ENCODE results near the gene AMTN. TPM values are rescaled to one million over a fixed set of nuclear protein-coding genes. Genes with fewer than 3 reads are reported as not detected.
"Not testable (repeated sequence)": the region's sequence is repeated elsewhere in the genome, so short reads cannot be mapped to it uniquely, and the experiment has no call there.

Gene AMTN
- total and polyA plus RNA-seq, 2 donors = not detected

DNA sequence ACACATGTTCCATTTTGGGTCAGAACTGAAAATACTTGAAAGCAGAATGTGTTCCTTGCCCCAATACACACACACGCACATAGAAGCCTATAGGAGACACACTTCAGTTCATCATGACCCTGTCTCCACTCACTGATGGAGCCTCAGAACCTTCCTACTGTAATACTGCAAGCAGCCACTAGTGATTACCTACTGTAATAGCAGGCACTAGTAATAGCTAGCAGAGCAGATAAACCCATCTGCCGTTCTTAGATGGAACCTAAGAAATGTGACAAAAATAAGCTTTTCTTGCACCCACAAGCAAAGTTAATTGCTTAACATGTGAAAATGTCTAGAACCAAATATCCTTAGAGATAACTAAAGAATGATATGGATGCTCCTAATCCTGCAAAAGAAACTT is 13.6 kb downstream of the AMTN start:
- no peaks in the 10 kb centered on the region for H3K36me3 ChIP-seq (ENCODE audit: insufficient read depth)
- no peak overlapping the region for H3K4me3 ChIP-seq (ENCODE audit: low read depth, low read length)
- no peak overlapping the region for H3K27ac ChIP-seq (ENCODE audit: low read depth)
- WGBS = 59% methylated on average over 2 of the region's 2 CpGs
- DNase-seq (ENCODE audit: extremely low spot score) = no peak
- H3K4me1 ChIP-seq (ENCODE audit: insufficient read depth) = no peaks in the 10 kb centered on the region

DNA sequence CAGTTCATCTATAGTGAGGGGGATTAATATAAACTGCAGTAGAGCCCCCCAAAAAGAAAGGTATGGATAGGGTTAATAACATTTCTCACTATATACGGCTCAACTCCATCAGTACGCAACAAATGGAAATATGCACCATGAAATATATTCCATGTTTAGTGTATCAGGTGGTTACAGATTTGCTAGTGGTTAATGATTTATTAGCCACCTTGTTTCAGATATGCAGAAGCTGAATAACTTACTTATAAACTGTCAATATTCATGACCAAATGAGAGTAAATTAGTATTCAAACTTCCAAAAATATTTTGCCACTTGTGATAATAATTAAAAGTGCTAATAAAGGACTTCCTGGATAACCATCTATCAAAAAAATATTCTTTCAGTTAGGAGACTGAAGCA is 14.8 kb downstream of the AMTN start:
- Histone ChIP-seq H3K4me1 (ENCODE audit: insufficient read depth) (no peaks in the 10 kb centered on the region), H3K4me3 (ENCODE audit: low read depth, low read length) (no peak overlapping the region), H3K27ac (ENCODE audit: low read depth) (no peak overlapping the region), H3K36me3 (ENCODE audit: insufficient read depth) (no peaks in the 10 kb centered on the region)
- WGBS = 67% methylated on average over 2 of the region's 2 CpGs
- DNase-seq (ENCODE audit: extremely low spot score) = no peak

DNA sequence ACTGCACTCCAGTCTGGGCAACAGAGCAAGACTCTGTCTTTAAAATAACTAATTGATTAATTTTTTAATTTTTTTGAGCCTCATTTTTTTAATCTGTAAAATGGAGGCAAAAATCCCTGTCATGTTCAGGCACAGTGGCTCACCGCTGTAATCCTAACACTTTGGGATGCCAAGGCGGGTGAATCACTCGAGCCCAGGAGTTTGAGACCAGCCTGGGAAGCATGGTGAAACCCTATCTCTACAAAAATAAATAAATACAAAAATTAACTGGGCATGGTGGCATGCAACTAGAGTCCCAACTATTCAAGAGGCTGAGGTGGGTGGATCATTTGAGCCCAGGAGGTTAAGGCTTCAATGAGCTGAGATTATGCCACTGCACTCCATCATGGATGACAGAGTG is 15.4 kb downstream of the AMTN start:
- H3K4me3 ChIP-seq (ENCODE audit: low read depth, low read length) = no peak overlapping the region

DNA sequence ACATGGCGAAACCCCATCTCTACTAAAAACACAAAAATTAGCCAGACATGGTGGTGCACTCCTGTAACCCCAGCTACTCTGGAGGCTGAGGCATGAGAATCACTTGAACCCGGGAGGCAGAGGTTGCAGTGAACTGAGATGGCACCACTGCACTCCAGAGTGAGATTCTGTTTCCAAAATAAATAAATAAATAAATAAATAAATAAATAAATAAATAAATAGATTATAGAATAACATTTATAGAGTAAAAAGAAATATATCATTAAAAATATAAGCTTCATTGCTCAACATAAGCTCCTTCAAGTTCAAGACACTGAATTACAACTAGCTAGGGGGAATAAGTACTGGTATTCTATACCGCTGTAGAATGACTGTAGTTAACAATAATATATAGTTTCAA is 16.5 kb downstream of the AMTN start:
- WGBS = 92% methylated on average over 3 of the region's 3 CpGs
- not testable (repeated sequence) for H3K4me3 ChIP-seq (ENCODE audit: low read depth, low read length); H3K4me1 ChIP-seq (ENCODE audit: insufficient read depth); H3K36me3 ChIP-seq (ENCODE audit: insufficient read depth); DNase-seq (ENCODE audit: extremely low spot score); H3K27ac ChIP-seq (ENCODE audit: low read depth)

More for the DNA sequence above, 15.4 kb downstream of the AMTN start:
- Histone ChIP-seq H3K4me1 (ENCODE audit: insufficient read depth) (no peaks in the 10 kb centered on the region), H3K36me3 (ENCODE audit: insufficient read depth) (no peaks in the 10 kb centered on the region), H3K27ac (ENCODE audit: low read depth) (no peak overlapping the region)
- no peak for DNase-seq (ENCODE audit: extremely low spot score)
- WGBS = 89% methylated on average over 3 of the region's 3 CpGs

DNA sequence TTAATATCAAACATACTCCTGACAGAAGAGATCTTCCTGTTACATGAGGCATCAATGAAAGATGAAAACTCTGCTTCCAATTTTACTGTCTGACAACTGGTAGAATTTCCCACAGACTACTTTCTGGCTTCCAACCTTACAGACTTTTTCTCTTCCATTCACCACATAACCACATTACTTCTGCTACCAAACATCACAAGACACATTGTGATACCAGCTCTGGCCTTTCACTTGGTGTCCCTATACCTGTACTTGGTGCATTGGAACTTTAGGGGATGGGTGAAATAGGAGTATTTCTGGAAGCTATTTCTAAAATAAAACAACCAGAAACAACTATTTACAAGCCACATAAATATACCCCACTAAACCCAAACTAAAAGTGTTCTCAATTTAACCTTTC is 20.5 kb downstream of the AMTN start:
- no peaks in the 10 kb centered on the region for H3K36me3 ChIP-seq (ENCODE audit: insufficient read depth)
- H3K4me1 ChIP-seq (ENCODE audit: insufficient read depth) = no peaks in the 10 kb centered on the region
- H3K4me3 ChIP-seq (ENCODE audit: low read depth, low read length) = no peak overlapping the region
- H3K27ac ChIP-seq (ENCODE audit: low read depth) = no peak overlapping the region
- no peak for DNase-seq (ENCODE audit: extremely low spot score)

DNA sequence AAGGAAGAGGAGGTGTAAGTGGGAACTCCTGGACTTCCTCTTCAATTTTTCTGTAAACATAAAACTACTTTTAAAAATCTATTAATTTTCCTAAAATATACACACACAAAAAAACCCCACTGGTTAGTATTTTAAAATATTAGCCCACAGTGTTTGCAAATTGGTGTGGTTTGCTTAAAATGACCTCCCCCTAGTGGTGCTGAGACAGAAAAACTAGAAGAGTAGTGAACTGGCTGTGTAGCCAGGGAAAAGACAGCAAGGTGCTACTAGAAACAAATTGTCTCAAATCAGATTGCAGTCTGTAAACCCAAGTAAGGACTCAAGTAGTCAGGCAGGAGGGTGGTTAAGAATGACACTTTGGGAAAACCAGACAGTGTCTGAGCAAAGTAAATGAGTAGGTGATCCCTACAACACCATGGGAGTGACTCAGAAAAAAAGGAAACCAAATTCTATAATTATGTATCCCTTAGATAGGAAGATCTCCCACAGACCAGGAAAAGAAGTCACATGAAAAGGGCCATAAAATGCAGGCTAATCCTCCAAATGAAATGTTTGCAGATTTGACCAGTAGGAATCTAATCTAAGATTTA is 26.0 kb downstream of the AMTN start:
- H3K36me3 ChIP-seq (ENCODE audit: insufficient read depth) = no peaks in the 10 kb centered on the region
- no peak overlapping the region for H3K27ac ChIP-seq (ENCODE audit: low read depth)
- H3K4me1 ChIP-seq (ENCODE audit: insufficient read depth) = no peaks in the 10 kb centered on the region
- H3K4me3 ChIP-seq (ENCODE audit: low read depth, low read length) = no peak overlapping the region
- no peak for DNase-seq (ENCODE audit: extremely low spot score)

DNA sequence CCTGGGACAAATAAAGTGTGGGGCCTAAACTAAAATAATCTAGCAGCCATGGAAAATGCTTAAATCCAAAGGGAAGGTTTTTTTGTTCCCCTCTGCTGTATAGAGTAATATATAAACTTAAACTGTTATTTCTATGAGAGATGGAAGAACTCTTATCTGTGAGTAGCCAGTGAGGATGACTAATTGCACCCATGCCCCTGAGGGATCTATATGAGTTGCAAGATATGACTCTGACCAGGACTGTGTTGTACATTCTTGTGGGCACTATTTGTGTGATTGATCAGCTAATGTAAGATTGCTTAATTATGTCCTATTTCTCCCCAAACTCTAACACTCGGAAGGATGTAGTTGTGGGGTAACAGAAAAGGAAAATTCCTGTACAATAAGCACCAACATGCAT is 38.5 kb downstream of the AMTN start:
- Histone ChIP-seq H3K27ac (ENCODE audit: low read depth) (no peak overlapping the region), H3K36me3 (ENCODE audit: insufficient read depth) (no peaks in the 10 kb centered on the region), H3K4me3 (ENCODE audit: low read depth, low read length) (no peak overlapping the region), H3K4me1 (ENCODE audit: insufficient read depth) (no peaks in the 10 kb centered on the region)
- 42% methylated on average over 1 of the region's 1 CpG for WGBS
- DNase-seq (ENCODE audit: extremely low spot score) = no peak

DNA sequence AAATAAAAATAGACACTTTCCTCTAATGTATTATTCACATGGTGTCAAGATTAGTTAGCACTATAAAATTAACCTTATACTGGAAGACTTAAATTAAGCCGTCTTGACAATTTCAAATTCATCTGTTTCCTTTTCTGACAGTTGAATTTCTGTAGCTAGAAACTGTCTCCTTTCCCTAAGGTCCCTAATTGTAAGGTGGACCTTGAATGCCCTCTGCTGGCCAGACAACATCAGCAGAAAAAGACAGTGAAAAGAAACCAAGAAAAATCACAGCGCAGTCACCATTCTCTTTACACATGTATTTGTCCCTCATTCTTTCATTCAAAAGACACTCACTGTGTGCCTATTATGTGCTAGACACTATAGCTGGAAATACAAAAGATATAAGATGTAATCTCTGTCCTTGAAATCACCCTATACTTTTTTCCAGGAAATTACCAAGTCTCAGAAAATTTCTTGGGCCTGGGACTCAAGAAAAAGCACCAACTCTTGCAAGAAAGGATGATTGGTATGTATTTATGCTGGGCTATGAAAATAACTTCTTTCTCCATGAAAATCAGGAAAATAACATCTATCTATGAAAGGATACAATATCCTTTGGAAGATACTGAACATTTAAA is 41.0 kb downstream of the AMTN start:
- Histone ChIP-seq H3K36me3 (ENCODE audit: insufficient read depth) (no peaks in the 10 kb centered on the region), H3K27ac (ENCODE audit: low read depth) (no peak overlapping the region), H3K4me3 (ENCODE audit: low read depth, low read length) (no peak overlapping the region), H3K4me1 (ENCODE audit: insufficient read depth) (no peaks in the 10 kb centered on the region)
- 18% methylated on average over 2 of the region's 2 CpGs for WGBS
- peak; percentile 13 for DNase-seq (ENCODE audit: extremely low spot score)

DNA sequence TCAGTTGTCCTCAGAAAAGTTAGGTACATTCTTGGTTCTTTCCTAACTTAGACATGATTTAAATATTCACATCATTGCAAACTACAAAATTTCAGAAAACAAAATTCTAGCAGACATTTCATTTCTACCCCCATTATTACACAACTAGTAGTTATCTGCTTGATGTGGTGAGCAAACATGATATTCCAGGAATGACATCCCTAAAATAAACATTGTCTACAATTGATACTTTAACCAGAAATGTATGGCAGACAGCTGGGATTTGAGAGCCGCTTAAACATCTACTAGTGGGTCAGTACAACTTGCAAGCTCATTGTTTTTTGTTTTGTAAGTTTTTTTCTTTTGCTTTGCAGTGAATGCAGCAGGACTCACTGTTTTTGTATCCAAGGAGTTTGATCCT is 41.6 kb downstream of the AMTN start:
- Histone ChIP-seq H3K36me3 (ENCODE audit: insufficient read depth) (no peaks in the 10 kb centered on the region), H3K4me3 (ENCODE audit: low read depth, low read length) (no peak overlapping the region), H3K27ac (ENCODE audit: low read depth) (no peak overlapping the region), H3K4me1 (ENCODE audit: insufficient read depth) (no peaks in the 10 kb centered on the region)
- no peak for DNase-seq (ENCODE audit: extremely low spot score)
- WGBS = 86% methylated on average over 1 of the region's 1 CpG

DNA sequence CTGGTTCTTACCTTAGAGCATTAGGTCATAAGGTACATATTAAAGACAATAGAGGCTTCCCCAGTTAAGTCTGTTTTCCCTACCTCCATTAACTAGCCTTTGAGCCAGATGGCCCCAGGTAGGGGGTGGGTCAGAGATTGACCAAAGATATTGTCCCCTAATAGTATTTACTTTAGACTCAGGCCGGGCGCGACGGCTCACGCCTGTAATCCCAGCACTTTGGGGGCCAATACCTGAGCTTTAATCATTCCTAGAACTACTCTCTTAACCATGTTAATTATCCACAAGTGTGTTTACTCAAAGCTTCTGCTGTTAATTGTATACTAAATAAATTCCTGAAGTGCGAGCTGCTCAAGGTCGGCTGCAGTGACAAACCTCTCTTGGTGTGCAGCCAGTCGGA is 45.7 kb downstream of the AMTN start:
- WGBS = 59% methylated on average over 8 of the region's 8 CpGs
- Histone ChIP-seq H3K27ac (ENCODE audit: low read depth) (no peak overlapping the region), H3K4me1 (ENCODE audit: insufficient read depth) (no peaks in the 10 kb centered on the region), H3K4me3 (ENCODE audit: low read depth, low read length) (no peak overlapping the region), H3K36me3 (ENCODE audit: insufficient read depth) (no peaks in the 10 kb centered on the region)
- DNase-seq (ENCODE audit: extremely low spot score) = no peak

DNA sequence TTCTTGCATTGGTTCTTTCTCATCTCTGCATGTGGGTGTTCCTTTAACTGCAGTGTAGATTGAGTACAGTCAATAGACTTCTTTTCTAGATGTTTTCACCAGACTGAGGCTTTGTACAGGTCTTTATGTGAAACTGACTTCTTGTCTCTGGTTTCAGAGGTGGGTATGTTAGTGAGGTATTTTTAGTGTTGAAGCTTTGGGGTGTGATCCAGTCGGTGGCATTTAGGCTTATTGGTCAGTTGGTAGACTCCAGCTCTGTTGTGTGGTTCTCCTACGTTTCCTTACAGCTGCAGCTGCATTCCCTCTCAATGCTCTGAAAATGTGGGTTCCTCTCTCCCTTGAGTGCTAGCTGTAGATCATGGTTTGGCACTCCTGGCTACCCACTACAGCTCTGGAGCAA is 52.4 kb downstream of the AMTN start:
- no peak for DNase-seq (ENCODE audit: extremely low spot score)
- 79% methylated on average over 2 of the region's 2 CpGs for WGBS
- H3K27ac ChIP-seq (ENCODE audit: low read depth) = no peak overlapping the region
- H3K36me3 ChIP-seq (ENCODE audit: insufficient read depth) = no peaks in the 10 kb centered on the region
- H3K4me1 ChIP-seq (ENCODE audit: insufficient read depth) = no peaks in the 10 kb centered on the region
- no peak overlapping the region for H3K4me3 ChIP-seq (ENCODE audit: low read depth, low read length)

DNA sequence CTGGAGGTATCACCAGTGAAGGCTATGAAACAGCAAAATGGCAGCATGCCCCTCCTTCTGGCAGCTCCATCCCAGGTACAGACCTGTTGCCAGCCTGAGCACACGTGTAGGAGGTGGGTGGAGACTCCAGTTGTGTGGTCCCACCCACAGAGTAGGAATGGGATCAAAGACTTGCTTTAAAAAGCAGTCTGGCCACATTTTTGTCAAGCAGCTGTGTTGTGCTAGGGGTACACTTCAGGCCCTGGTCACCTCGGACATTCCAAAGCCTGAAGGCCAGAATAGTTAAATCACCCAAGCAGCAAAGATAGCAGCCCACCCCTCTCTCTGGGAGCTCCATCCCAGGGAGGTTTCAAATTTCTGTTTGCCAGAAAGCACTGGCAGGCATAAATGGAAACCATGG is 53.4 kb downstream of the AMTN start:
- H3K4me1 ChIP-seq (ENCODE audit: insufficient read depth) = no peaks in the 10 kb centered on the region
- WGBS = 16% methylated on average over 2 of the region's 2 CpGs

DNA sequence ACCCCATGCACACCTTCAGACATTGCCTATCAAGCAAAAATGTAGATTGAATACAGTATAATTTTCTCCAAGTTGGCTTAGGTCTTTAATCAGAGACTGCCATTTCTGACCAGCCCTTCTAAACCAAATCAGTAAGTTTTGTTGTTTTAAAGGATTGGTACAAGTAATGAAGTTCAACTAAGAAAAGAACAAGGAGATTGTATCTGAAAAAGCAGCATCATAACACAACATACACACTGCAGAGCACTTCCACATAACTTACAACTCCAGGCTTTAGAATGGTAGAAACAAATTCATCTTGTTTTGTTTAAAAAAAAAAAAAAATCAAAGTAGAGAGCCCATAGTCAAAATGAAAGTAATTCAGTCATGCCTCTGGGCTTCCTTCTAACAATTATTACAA is 57.6 kb downstream of the AMTN start:
- H3K4me3 ChIP-seq (ENCODE audit: low read depth, low read length) = no peak overlapping the region
- no peak overlapping the region for H3K27ac ChIP-seq (ENCODE audit: low read depth)
- no peak for DNase-seq (ENCODE audit: extremely low spot score)
- no peaks in the 10 kb centered on the region for H3K4me1 ChIP-seq (ENCODE audit: insufficient read depth)
- H3K36me3 ChIP-seq (ENCODE audit: insufficient read depth) = no peaks in the 10 kb centered on the region

More for the DNA sequence above, 53.4 kb downstream of the AMTN start:
- Histone ChIP-seq H3K36me3 (ENCODE audit: insufficient read depth) (no peaks in the 10 kb centered on the region), H3K27ac (ENCODE audit: low read depth) (no peak overlapping the region), H3K4me3 (ENCODE audit: low read depth, low read length) (no peak overlapping the region)
- DNase-seq (ENCODE audit: extremely low spot score) = no peak

DNA sequence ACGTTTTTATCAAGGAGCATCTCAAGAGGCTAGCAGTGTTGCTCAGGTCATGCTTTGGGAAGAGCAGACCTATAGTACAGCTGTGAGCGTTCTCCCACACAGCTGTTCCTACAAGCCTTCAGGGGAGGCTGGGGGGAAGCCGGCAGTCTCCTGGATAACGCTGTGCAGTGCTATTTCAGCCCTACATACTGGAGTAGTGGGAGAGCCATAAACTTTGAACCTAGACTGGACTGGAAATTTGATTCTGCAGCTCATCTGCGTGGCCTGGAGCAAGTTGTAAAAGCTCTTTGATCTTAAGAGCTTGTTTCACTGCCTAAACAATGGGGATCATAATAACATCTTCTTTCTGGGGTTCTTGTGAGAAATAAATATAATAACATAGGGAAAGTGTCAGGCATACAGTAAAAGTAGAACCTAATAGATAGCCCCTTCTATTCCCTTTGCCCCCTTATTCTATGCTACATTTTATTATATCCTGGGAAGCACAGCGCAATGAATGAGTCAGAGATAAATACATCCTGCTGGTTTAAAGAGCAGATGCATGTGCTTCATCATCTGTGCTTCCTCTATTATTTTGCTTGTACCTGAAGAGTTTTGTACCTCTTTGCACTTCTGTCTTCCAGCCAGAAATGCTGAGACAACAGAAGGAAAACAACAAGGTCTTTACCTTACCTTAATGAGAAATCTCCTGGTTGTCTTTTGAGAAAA is 59.0 kb downstream of the AMTN start:
- Histone ChIP-seq H3K4me1 (ENCODE audit: insufficient read depth) (no peaks in the 10 kb centered on the region), H3K4me3 (ENCODE audit: low read depth, low read length) (no peak overlapping the region), H3K27ac (ENCODE audit: low read depth) (no peak overlapping the region), H3K36me3 (ENCODE audit: insufficient read depth) (no peaks in the 10 kb centered on the region)
- no peak for DNase-seq (ENCODE audit: extremely low spot score)
- 25% methylated on average over 6 of the region's 6 CpGs for WGBS
